ENCODE data around the gene CETN1.

- TF ChIP-seq CTCF (IDR thresholded peaks at IDR 0.05 in 4 of 5, conservative IDR thresholded peaks at IDR 0.05 in 1 of 5), result no peak
- TF ChIP-seq POLR2A (IDR thresholded peaks at IDR 0.05), result no peak
These were observed 9.9 kb upstream of the CETN1 start for GRCh38 chr18:570256-570655.

Data from gastrocnemius medialis (tissue), 4 donors.